NCI-H510A treated with DMSO at 0.1 percent for 48 hours (cell line): ENCODE data around the gene ATP6V1C2.

Experiments
- DNase-seq: peaks from one replicate; lab custom pipeline; 2025; lab: John Stamatoyannopoulos, UW

ATP6V1C2 gene

DNA sequence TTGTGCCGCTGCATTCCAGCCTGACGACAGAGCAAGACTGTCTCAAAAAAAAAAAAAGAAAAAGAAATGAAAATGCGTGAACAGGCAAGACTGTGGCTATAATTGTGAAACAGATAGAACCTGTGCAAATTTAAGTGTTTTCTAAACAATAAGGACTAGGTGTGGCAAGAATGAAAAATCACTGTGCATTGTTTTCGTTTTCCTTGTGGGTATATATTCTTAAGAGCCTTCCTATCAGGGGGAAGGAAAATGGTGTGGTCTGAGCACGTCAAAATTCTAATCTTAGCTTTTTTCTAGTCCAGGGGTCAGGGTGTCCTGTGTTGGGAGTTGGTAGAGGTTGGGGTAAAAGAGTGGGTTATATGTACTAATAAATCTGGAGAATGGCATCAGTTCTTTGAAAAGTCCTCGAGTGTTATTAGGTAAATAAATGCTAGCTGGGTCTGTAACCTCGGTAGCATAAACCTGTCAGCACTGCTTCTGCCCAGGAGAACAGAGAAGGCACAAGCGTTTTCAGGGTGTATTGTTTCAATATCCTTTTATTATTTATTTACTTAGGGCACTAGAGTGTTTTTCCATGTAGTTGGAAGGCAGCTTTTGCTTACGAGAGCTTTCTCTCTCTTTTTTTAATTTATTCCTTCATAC is 11.6 kb downstream of the ATP6V1C2 start:
- DNase-seq, result peak; percentile 87

DNA sequence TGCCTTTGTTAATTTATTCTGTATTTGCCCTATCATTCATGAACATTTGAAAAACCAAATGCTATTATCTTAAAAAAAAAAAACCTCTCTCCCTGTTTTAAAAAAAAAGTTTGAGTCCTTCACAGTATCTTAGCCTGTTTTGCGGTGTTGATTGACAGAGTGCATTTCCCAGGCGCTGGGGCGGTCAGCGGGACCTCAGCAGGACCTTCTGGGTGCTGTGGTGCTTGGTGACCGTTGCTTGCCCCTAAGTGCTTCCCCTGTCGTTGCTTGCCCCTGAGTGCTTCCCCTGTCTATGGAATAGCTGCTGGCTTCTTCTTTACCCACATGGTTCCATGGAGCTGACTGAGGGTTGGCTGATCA is 12.1 kb downstream of the ATP6V1C2 start:
- DNase-seq, result peak; percentile 68

DNA sequence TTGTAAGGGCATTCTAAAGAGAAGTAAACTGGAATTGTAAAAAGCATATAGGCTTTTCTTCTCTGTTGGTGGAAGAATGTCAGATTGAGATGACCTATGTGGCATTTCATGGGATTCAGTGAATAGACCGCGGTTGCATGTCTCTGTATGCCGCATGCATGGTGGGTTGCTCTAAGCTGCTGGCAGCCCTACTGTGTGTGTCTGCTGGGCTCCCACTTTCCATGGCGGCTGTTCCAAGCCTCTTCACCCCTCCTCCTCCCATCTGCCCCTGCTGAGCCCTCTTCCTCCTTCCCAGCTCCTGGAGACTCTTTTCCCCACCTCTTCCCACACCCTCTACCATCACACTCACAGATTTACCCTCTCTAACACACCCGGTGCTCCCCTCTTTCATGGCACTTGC is 12.6 kb downstream of the ATP6V1C2 start:
- DNase-seq, result no peak

DNA sequence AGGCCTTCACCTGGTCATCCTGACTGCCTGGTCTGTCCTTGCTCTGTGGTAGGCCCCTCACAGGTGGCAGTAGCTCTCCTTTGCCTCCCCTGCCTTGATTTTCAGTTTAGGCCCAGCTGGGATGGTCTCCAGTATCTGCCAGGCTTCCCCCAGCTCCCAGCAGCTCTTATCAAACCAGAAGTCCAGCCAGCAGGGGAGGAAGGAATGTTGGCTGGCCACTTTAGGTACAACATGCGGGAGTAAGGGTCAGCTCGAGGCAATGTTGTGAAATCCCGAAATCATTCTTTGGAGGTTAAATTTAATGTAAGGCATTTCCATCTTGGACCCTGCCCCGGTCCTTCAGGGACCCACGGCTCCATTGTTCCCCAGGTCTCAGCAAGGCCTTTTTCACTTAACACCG is 16.8 kb downstream of the ATP6V1C2 start:
- DNase-seq, result no peak

DNA sequence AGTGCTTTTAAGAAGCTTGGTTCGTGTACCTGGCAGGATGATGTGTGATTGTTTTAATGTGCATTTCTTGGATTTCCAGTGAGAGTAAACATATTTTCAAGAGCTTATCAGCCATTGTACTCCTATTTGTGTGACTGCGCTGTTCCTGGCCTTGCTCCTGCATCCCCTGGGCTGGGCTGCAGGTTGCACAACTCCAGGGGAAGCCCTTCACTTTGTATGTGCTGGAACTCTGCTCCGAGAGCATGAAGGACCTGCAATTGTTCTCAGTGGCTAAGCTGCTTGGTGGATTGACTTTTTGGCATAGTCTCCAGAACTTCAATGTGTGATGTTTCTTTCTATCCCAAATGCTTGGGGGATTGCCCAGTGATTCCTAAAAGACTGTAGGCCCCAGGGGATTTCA is 18.8 kb downstream of the ATP6V1C2 start:
- DNase-seq, result no peak

DNA sequence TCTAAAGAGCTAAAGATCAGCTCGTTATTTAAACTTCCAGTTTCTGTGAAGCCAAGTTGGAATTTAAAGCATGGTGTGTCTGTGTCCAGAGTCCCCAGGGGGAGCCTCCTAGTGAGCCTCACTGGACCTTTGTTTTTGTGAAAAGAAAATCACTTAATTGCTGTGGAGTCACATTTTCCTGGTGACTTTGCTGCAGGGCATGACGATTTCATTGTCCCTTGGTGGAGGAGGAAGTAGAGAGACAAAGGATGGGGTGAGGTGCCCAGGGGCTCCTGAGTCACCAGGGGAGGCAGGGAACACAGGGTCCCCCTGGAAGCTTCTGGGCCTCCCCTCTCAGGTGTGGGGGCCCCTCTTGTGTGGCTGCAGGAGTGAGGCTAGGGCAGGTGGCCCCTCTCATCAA is 19.7 kb downstream of the ATP6V1C2 start:
- no peak for DNase-seq

DNA sequence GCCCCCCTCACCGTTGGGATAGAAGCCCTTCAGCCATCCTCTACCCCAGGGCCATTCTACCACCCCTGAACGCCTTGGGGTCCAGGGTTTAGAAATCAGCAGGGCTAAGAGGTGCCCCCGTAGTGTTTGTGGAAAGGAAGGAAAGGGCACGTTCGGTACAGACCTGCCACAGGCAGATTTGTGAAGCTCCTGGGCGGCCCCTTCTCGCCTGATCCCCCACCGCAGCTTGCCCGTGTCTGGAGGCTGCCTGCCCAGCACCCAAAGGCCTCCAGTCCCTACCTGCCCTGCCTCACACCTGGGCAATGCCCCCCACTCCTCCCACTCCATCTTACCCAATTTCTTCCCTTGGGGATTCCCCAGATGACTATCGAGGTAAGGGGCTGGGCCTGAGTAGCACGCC is 21.2 kb downstream of the ATP6V1C2 start:
- DNase-seq, result no peak

DNA sequence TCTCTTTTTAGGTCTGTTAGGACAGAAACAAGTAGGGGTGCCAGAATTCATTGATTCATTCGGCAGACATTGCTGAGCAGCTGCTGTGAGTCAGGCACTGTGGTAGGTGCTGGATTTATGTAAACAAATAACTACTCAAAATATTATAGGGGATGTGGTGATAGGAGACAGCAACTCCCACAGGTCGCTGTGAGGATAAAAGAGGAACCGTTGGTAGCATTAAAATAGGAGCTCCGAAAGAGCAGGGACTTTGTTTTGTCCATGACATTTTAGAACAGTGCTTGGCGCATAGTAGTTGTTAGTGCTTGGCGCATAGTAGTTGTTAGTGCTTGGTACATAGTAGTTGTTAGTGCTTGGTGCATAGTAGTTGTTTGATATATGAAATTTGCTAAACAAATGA is 29.2 kb downstream of the ATP6V1C2 start:
- no peak for DNase-seq

DNA sequence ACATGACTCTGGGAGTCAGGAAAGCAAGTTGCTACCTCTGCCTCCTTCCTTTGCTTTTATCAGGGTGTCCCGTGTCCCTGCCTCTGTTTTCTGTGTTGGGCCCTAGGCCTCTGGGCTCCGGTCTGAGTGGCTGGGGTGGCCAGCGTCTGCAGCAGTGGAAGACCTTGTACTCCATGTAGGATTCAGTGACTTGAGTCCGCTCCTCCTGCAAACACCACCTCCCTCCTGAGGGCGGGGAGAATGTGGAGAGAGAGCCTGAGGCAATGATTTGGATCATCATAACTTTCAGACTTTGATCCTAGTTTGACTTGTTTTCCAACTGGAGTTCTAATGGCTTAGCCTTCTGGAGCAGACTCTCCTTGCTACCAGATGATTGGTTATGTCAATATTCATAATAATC is 30.8 kb downstream of the ATP6V1C2 start:
- DNase-seq, result no peak

DNA sequence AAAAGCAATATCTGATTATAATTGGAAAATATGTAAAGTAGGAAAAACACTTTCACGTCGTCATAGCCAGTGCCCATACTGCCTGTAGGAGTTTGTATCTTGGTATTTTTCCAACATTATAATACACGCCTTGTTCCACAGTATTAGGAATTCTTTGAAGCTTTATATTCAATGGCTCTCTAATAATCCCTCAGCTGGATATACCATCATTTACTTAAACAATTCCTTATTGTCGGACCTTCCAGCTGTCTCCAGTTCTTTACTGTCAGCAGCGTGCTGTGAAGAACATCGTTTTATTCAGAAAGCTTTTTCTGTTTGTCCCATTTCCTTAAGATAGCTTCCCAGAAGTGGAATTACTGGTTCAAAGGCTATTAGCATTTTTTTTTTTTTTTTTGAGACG is 31.7 kb downstream of the ATP6V1C2 start:
- no peak for DNase-seq

DNA sequence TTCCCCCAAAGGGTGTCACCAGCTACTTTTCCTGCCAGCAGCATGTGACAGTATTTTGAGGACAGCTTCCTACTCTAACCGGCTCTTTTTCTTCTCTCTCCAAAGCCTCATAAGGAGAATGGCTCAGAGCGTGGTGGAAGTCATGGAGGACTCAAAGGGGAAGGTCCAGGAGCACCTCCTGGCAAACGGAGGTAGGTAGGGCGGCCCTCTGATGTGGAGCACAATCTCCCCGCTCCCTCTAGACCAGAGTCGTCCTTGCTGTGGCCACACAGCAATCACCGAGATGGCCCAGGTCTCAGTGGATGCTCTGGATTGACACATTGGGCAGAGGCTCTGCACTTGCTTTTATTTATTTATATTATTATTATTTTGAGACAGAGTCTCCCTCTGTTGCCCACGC is 32.4 kb downstream of the ATP6V1C2 start:
- DNase-seq, result no peak

DNA sequence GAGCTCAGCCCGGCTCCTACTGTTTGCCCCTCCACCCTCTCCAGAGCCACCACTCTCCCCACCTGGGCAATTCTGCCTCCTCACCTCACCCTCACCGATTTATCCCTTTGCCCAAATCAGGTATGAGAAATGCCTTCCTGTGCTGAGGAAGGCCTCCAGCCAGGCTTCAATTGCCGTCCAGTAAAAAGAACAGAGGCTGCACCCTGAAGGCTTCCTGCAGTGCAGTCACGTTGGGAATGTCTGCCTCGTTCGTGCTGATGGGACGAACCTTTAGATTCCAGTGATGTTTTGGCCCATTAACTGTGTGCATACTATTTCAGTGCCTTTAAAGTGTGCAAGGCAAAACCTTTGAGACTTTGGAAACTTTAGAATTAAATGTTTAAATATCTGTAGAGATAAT is 34.2 kb downstream of the ATP6V1C2 start:
- DNase-seq, result no peak

DNA sequence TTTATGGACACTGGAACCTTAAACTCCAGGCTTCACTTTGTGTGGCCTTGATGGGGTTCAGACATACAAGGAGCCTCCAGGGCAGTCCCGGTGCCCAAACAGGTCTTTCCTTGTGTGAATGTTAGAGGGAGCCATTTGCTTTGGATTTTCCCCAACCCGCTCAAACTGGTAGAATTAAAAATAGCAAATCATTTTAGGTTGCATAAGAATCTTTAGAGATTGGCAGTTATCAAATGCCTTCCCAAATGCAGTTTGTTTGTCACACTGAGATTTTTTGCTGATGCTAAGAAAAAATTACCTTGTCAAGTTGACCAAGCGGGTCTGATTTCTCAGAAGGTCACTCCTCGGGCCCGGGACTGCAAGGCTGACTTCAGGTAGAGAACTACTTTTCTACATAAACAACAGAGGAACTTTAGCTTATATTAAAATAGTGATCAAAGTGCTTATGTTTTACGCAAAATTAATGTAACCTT is 36.4 kb downstream of the ATP6V1C2 start:
- DNase-seq, result no peak

DNA sequence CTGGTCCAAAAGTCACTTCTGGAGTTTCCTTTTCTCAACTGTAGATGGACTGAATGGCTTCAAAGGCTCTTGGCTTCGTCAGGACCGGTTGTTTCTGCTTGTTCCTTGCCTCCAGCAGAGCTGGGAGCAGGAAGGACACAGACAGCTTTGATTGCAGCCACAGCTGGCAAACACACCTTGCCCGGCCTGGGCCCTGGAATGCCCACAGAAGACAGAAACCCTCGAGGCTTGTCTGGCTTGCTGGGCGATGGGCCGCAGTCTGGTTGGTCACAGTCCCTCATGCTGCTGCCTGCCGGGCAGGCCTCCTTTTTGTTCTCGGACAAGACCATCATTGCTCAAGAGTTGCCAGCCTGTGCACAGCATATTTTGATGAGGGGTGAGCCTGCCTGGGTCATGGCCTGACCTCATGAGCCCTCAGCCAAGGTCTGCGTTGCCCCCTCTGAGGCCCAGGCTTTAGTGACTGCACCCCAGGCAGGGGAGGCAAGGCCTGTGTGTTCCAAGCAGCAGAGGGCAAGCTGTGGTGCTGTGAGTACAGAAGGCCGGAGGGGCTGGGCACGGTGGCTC is 37.8 kb downstream of the ATP6V1C2 start:
- no peak for DNase-seq

DNA sequence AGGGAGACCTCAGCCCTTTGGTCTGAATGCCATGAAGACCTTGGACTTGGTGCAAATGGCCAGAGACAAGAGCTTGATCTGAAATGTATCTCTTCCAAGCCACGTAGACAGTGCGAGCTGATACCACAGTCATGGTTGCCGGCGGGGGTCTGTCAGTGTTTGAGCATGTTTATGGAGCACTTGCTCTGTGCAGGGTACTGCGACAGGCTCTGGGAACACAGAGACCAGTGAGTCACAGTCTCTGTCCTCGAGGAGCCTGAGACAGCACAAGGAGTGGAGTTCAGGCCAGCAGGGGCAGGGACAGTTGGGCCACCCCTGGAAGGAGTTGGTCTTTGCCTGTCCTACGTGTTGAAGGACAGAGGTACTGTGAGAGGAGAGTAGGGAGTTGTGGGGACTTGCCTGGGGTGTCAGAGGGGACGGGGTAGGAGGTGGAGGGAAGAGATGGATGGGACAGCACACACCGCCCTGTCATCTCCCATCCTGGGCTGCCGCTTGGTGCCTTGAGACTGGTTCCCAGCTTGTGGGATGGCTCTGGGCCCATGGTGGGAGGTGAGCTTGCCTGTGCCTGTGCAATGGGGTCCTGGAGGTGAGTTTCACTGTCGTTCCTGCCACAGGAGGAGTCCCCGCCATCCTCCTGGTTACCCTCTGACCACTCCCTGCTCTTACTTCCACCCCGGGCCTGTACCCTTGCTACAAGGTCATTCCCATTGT is 39.5 kb downstream of the ATP6V1C2 start:
- no peak for DNase-seq

DNA sequence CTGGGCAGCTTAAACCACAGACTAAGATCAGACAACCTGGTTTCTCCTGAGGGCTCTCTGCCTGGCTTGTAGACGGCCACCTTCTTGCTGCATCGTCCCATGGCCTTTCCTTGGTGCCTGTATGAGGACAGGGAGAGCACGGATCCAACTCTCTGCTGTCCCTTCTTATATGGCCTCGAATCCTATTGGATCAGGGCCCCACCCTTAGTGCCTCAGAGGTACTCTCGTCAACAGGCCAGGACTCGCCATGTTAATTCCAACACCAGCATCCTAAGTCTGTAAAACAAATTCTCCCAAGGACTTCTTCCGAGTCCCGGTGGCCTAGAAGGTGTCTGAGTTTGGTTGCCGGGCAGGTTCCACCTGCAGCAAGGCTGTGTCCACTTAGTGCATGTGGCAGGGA is 40.2 kb downstream of the ATP6V1C2 start:
- no peak for DNase-seq

DNA sequence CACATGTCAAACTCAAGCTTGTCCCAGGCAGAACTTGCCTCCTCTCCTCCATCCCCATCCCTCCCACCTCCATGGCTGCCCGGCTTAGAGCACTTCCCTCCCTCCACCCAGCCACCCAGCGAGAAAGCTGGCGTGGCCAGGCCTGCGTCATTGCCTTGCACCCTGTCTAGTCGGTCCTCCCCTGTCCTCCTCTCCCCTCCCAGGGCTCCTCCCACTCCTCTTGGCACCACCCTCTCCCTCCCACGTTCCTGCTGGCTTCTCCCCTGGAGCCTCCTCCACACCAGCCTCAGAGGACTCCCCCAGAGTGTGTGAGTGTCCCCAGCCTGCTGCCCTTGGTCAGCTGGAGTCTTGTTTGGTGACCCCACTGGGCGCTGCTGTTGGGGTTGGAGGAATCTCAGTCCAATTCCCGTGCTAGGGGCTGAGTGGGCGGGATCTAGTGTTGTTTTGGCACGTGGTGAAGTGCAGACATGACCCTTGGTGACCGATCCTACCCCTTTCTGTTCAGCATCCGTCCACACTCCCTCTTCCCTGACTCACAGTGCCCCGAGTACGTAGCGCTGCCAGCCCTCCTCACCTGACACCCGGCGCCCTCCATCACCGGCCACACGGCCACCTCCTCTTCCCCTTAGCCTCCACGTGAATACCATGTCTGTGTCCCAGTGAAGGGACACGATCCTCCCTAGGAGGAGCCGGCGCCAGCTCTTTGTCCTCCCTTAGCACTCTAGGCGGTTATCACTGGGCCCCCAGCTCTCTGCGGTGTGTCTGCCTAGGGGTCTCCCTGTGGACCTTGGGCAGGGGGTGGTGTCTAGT is 41.4 kb downstream of the ATP6V1C2 start:
- no peak for DNase-seq

DNA sequence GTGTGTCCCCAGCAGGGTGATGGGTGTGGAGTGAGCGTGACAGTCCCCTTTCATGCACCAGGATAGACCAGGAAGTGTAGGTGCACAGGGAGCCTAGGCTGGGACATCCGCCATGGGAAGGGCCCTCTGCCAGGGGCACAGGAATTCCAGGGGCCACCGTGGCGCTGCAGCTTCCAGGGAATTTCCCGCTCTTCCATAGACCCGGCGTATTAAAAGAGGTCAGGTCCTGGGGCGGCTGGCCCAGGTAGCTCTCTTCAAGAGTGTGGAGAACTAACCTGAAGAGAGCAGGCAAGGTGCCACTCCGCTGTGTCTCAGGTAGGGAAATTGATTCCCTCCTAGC is 42.0 kb downstream of the ATP6V1C2 start:
- DNase-seq, result no peak

DNA sequence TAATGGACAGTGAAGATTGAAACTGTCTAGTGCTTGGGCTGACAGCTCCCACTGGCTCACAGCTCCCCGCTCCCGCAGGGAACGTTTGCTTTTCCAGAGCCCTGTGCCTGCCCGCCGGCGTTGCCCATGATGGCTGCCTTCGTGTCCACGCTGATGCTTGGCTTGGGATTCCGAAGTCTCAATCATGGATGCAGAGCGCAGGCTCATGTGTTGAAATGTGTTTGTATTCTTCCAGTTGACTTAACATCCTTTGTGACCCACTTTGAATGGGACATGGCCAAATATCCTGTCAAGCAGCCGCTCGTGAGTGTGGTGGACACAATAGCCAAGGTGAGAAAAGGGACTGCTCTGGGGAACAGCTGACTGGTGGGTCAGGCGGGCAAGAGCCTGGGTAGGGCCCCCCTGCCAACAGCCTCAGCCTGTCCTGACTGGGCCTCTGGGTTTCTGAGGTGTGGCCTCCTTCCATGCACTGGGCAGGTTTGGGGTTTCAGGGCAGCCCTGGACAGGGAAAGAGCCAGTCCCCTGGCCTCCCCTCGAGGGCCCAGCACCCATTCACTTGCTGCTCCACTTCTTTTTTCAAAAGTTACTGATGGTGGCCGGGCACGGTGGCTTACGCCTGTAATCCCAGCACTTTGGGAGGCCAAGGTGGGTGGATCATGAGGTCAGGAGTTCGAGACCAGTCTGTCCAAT is 42.8 kb downstream of the ATP6V1C2 start:
- DNase-seq, result no peak

DNA sequence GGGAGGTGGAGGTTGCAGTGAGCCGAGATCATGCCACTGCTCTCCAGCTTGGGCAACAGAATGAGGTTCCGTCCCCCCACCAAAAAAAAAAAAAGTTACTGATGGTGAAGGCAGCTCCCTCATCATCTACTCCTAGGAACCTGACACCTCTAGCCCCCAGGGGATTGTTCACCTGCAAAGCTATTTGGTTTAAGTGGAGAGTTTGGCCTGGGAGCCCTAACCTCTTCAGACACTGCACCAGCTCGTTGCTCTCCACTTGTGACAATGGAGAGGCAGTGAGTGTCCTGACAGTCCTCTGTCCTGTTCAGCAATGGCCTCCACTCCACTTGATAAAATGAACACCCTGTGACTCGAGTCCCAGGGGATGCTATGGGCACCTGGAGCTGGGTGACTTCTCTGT is 43.5 kb downstream of the ATP6V1C2 start:
- no peak for DNase-seq

DNA sequence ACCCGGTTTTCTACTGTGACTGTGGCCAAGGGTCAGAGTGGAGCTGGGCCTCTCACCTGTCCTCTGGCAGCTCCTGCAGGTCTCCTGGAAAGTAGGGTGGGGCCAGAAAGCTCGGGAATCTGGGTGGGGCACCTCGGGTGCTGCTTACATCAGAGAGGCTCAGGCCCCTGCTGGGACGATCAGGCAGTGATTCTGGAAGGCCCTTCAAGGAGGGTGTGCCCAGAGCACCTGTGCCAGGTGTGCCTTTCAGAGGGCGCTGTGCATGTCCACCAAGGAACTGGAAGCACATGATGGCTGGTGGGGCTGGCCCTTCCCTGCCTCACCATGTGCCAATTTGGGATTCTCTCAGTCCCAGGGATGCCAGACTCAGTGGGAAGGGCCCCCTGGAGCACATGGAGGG is 44.0 kb downstream of the ATP6V1C2 start:
- no peak for DNase-seq

DNA sequence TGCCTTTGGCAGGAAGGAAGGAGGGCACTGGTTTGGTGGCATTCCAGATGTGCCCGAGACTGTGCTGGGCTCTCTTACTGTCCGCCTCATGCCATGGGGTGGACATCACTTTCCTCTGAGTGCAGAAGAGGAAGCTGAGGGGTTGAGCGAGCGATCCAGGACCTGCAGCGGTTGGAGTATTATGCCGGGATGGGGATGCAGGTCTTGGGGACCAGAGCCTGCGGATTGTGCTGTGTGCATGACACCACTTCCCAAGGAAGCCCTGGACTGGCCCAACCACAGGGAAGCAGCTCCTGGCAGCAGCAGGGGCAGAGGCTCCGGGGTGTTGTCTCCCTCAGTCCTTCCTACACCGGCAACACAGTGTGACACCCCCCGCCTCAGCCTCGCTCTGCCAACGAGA is 44.5 kb downstream of the ATP6V1C2 start:
- no peak for DNase-seq
